ENCODE data around the gene CHIC2.

DNA sequence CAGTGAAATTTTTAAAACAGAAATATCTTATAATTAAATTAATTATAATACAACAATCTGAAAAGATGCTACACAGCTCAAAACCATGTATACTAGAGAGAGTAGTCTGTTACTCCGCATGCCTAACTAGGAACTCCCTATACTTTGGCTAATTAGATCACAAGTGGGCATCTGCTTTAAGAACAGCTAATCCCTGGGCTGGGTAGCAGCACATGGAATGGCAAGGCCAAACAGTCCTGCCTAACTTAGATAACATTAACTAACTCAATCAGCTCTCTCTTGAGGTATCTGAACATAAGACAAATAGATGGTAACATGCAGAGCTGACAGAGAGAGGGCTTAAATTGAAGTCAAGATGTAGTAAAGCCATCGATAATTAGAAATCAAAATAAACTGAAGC, 9.9 kb downstream of the CHIC2 start:
- TF ChIP-seq, protein P1, sequence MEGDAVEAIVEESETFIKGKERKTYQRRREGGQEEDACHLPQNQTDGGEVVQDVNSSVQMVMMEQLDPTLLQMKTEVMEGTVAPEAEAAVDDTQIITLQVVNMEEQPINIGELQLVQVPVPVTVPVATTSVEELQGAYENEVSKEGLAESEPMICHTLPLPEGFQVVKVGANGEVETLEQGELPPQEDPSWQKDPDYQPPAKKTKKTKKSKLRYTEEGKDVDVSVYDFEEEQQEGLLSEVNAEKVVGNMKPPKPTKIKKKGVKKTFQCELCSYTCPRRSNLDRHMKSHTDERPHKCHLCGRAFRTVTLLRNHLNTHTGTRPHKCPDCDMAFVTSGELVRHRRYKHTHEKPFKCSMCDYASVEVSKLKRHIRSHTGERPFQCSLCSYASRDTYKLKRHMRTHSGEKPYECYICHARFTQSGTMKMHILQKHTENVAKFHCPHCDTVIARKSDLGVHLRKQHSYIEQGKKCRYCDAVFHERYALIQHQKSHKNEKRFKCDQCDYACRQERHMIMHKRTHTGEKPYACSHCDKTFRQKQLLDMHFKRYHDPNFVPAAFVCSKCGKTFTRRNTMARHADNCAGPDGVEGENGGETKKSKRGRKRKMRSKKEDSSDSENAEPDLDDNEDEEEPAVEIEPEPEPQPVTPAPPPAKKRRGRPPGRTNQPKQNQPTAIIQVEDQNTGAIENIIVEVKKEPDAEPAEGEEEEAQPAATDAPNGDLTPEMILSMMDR (IDR thresholded peaks at IDR 0.05; ENCODE audit: borderline replicate concordance, extremely low read depth, low read length, poor library complexity, severe bottlenecking): no peak
- TF ChIP-seq EZH2 (IDR thresholded peaks at IDR 0.05; ENCODE audit: borderline replicate concordance, low read depth, low read length, severe bottlenecking): no peak
